DOHH2 (cell line): ENCODE data around the gene MYBPC3.

Source experiments
- EZH2phosphoT487 ChIP-seq: fragments of 200-600 bp; sonication (generic); IDR thresholded peaks from 2 replicates; pipeline ENCODE4 v1.6.1; 2017; ENCODE audit warnings: borderline replicate concordance, mild to moderate bottlenecking, antibody characterized with exemption, low read length, moderate library complexity, mixed read lengths
- TF ChIP-seq, protein P1 (sequence below): fragments of 200-600 bp; sonication (generic); IDR thresholded peaks from one replicate; pipeline ENCODE4 v1.5.1; 2014; ENCODE audit warnings: antibody characterized with exemption, mild to moderate bottlenecking, low read depth, low read length; ENCODE audit not compliant: poor library complexity, severe bottlenecking

DNA sequence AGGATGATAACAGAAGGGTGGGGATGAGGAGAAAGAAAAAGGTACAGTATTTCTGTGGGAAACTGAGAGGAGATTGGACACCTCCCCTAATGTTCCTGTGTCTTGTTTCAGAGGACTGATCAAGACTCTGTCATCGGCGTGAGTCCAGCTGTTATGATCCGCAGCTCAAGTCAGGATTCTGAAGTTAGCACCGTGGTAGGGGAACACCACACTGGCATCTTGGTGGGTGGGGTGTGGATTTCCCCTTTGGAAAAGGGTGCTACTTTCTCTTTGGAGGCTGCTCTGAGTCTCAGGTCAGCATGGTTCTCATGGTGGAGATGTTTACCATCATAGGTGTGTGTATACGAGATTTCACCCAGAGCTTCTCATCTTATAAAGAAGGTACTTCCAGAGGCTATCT, 57.1 kb downstream of the MYBPC3 start:
- TF ChIP-seq, protein P1, sequence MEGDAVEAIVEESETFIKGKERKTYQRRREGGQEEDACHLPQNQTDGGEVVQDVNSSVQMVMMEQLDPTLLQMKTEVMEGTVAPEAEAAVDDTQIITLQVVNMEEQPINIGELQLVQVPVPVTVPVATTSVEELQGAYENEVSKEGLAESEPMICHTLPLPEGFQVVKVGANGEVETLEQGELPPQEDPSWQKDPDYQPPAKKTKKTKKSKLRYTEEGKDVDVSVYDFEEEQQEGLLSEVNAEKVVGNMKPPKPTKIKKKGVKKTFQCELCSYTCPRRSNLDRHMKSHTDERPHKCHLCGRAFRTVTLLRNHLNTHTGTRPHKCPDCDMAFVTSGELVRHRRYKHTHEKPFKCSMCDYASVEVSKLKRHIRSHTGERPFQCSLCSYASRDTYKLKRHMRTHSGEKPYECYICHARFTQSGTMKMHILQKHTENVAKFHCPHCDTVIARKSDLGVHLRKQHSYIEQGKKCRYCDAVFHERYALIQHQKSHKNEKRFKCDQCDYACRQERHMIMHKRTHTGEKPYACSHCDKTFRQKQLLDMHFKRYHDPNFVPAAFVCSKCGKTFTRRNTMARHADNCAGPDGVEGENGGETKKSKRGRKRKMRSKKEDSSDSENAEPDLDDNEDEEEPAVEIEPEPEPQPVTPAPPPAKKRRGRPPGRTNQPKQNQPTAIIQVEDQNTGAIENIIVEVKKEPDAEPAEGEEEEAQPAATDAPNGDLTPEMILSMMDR, result no peak
- no peak for TF ChIP-seq EZH2phosphoT487
